CD4-positive, alpha-beta T cell (primary cell): ENCODE measurements around the gene DKK2. TPM values are rescaled to one million over a fixed set of nuclear protein-coding genes. Genes with fewer than 3 reads are reported as not detected.

Experiments
- ATAC-seq: fragments of 200-7000 bp; cut with Tn5 transposase; one replicate; pipeline ENCODE4 v1.10.0; 2022; ENCODE audit warnings: mild to moderate bottlenecking; ENCODE audit not compliant: poor library complexity
- CTCF ChIA-PET: fragments of 350-600 bp; sonication (Branson Sonifier 250); formaldehyde crosslinking; loops from one replicate; lab custom pipeline; 2021; ENCODE audit warnings: antibody characterized with exemption, inconsistent platforms; lab: Charles Lee
- POLR2A ChIA-PET: fragments of 350-600 bp; sonication (Branson Sonifier 250); formaldehyde crosslinking; loops from one replicate; lab custom pipeline; 2021; ENCODE audit warnings: antibody characterized with exemption, inconsistent platforms; lab: Charles Lee
- DNase-seq, 14 experiments: peaks; one replicate each; pipeline ENCODE4 v3.0.0-alpha.2; 2013 to 2020; ENCODE audit warnings: mixed read lengths in 2 of 14
- H3K27ac ChIP-seq, 2 donors: one replicate each; pipeline versions ENCODE4 v1.5.1 to v1.7.0; 2013; ENCODE audit warnings: low read length in 2 of 2, low read depth in 1 of 2, mild to moderate bottlenecking in 1 of 2
- H3K27me3 ChIP-seq, 2 experiments: 1 replicate in 1 of 2; 2 replicates in 1 of 2; pipeline versions ENCODE4 v1.6.1 to v1.7.0; 2013; ENCODE audit warnings: low read length in 2 of 2, control low read depth in 1 of 2, mild to moderate bottlenecking in 1 of 2, moderate library complexity in 1 of 2; ENCODE audit not compliant: insufficient read depth in 2 of 2, control insufficient read depth in 1 of 2
- H3K36me3 ChIP-seq: one replicate; pipeline ENCODE4 v1.6.1; 2013; ENCODE audit warnings: low read length, control low read depth; ENCODE audit not compliant: insufficient read depth
- H3K4me1 ChIP-seq: one replicate; pipeline ENCODE4 v1.6.1; 2013; ENCODE audit warnings: low read length, control low read depth; ENCODE audit not compliant: insufficient read depth
- H3K4me3 ChIP-seq: one replicate; pipeline ENCODE4 v1.5.1; 2013; ENCODE audit warnings: mild to moderate bottlenecking, low read length, moderate library complexity
- H3K9me3 ChIP-seq, 2 experiments: 1 replicate in 1 of 2; 2 replicates in 1 of 2; pipeline versions ENCODE4 v1.6.1 to v1.7.0; 2013; ENCODE audit warnings: low read length in 2 of 2, mild to moderate bottlenecking in 2 of 2, control low read depth in 1 of 2, moderate library complexity in 1 of 2; ENCODE audit not compliant: control insufficient read depth in 1 of 2, insufficient read depth in 1 of 2
- H3K27ac Mint-ChIP-seq: one replicate; pipeline ENCODE4 v1.8.0; 2020; ENCODE audit warnings: mixed read lengths
- H3K27me3 Mint-ChIP-seq: one replicate; pipeline ENCODE4 v1.8.0; 2021; ENCODE audit warnings: mixed read lengths
- H3K36me3 Mint-ChIP-seq: one replicate; pipeline ENCODE4 v1.8.0; 2021; ENCODE audit warnings: low read depth, mixed read lengths
- H3K4me1 Mint-ChIP-seq: one replicate; pipeline ENCODE4 v1.8.0; 2021; ENCODE audit warnings: low read depth, mixed read lengths
- H3K4me3 Mint-ChIP-seq: one replicate; pipeline ENCODE4 v1.8.0; 2020; ENCODE audit warnings: mild to moderate bottlenecking, mixed read lengths
- H3K9me3 Mint-ChIP-seq: one replicate; pipeline ENCODE4 v1.8.0; 2020; ENCODE audit warnings: mixed read lengths
- CTCF ChIP-seq: fragments of 200-600 bp; IDR thresholded peaks from one replicate; pipeline ENCODE4 v1.8.0; 2022; ENCODE audit warnings: antibody characterized with exemption, mild to moderate bottlenecking
- intact Hi-C, 2 experiments: fragments of 100-400 bp; cut with DNase I in 1 of 2; cut with micrococcal nuclease in 1 of 2; formaldehyde crosslinking; loops; one replicate each; pipeline versions ENCODE4 v1.15.1 to v1.9.0; 2023 to 2025; cut with DNase I, micrococcal nuclease
- total RNA-seq, 174 experiments: library from RNA in 2 of 174; stranded (reverse) in 2 of 174; gene quantifications; one replicate each; pipeline ENCODE4 v1.2.3 and lab custom pipeline; 2021 to 2026

The DKK2 gene
- total RNA-seq, 2 experiments from 2014 or later, result not detected

DNA sequence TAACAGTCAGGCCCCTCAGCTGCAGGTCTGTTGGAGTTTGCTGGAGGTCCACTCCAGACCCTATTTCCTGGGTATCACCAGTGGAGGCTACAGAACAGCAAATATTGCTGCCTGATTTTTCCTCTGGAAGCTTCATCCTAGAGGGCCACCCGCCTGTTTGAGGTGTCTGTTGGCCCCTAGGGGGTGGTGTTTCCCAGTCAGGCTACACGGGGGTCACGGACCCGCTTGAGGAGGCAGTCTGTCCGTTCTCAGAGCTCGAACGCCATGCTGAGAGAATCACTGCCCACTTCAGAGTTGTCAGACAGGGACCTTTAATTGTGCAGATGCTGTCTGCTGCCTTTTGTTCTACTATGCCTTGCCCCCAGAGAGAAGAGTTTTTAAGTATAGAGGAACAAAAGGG is 160.8 kb downstream of the DKK2 start:
- H3K4me1 ChIP-seq, result no peaks in the 10 kb centered on the region
- Mint-ChIP-seq H3K27me3 (no peaks in the 10 kb centered on the region), H3K9me3 (peaks cover 6% of the 10 kb centered on the region), H3K36me3 (no peaks in the 10 kb centered on the region), H3K4me3 (no peak overlapping the region), H3K4me1 (no peaks in the 10 kb centered on the region), H3K27ac (no peak overlapping the region)
- intact Hi-C loops, result no loop called here
- H3K36me3 ChIP-seq, result no peaks in the 10 kb centered on the region
- H3K27me3 ChIP-seq, result no peaks in the 10 kb centered on the region
- no peak overlapping the region for H3K27ac ChIP-seq
- CTCF ChIA-PET, result no interaction called here
- no peak for TF ChIP-seq CTCF
- H3K9me3 ChIP-seq, result no peaks in the 10 kb centered on the region
- DNase-seq (no peak), ATAC-seq (no peak)
- POLR2A ChIA-PET, result no interaction called here
- no peak overlapping the region for H3K4me3 ChIP-seq
